Right renal cortex interstitium (tissue), 3 donors: ENCODE measurements around the gene PRAME. TPM values are rescaled to one million over a fixed set of nuclear protein-coding genes. Genes with fewer than 3 reads are reported as not detected.
"Not testable (repeated sequence)": the region's sequence is repeated elsewhere in the genome, so short reads cannot be mapped to it uniquely, and the experiment has no call there.

Source experiments
- DNase-seq, 3 donors: peaks; one replicate each; pipeline ENCODE4 v3.0.0-alpha.2; 2013; ENCODE audit warnings: low read depth in 3 of 3, low spot score in 2 of 3
- polyA plus RNA-seq, 3 donors: library from polyadenylated mRNA; unstranded; fragments of 120-200 nt; gene quantifications; one replicate each; pipeline ENCODE4 v1.2.1, GENCODE V29; 2013; ENCODE audit not compliant: insufficient read length in 3 of 3

PRAME gene
- polyA plus RNA-seq, 3 donors: 0.75 to 1.5 (median 0.94) TPM

DNA sequence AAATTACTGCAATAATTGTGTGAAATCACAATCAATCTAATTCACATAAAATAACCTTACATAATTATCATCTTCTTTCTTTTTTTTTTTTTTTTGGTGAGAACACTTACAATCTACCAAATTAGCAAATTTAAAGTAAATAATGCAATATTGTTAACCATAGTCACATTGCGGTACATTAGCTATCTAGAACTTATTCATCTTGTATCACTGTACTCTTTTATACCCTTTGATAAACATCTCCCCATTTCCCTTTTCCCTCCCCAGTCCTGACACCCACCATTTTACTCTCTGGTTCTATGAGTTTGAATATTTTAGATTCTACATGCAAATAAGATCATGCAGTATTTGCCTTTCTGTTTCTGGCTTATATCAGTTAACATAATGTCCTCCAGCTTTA is 24.0 kb upstream of the PRAME start:
- no peak for DNase-seq

DNA sequence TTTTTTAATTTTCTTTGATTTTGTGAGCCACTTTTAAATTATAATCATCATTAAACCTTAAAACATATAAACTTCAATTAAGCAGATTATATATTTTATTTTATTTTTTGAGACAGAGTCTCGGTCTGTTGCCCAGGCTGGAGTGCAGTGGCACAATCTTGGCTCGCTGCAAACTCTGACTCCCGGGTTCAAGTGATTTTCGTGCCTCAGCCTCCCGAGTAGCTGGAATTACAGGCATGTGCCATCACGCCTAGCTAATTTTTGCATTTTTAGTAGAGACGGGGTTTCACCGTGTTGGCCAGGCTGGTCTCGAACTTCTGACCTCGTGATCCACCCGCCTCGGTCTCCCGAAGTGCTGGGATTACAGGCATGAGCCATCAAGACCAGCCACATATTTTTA is 22.5 kb upstream of the PRAME start:
- DNase-seq: not testable (repeated sequence)

DNA sequence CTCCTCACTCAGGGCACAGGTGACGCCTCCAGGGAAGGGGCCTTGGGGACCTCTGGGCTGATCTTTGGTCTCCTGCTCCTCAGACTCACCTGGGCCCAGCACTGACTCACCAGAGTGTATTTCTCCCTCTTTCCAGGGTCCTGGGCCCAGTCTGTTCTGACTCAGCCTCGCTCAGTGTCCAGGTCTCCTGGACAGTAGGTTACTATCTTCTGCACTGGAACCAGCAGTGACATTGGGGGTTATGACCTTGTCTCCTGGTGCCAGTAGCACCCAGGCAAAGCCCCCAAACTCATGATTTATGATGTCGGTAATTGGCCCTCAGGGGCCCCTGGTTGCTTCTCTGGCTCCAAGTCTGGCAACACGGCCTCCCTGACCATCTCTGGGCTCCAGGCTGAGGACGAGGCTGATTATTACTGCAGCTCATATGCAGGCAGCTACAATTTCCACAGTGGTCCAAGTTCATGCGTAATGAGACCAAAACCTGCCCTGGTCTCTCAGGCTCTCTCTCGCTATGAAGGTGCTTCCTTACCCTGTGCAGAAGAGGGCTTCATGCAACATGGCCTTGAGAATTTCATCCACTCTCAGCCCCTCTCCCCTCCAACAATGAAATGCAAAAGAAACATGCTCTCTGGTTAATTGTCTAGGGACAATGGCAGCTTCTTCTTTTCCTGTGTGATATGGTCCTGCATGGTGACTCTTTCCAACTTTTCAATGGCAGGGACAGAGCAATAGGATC is 21.0 kb upstream of the PRAME start:
- DNase-seq: no peak

DNA sequence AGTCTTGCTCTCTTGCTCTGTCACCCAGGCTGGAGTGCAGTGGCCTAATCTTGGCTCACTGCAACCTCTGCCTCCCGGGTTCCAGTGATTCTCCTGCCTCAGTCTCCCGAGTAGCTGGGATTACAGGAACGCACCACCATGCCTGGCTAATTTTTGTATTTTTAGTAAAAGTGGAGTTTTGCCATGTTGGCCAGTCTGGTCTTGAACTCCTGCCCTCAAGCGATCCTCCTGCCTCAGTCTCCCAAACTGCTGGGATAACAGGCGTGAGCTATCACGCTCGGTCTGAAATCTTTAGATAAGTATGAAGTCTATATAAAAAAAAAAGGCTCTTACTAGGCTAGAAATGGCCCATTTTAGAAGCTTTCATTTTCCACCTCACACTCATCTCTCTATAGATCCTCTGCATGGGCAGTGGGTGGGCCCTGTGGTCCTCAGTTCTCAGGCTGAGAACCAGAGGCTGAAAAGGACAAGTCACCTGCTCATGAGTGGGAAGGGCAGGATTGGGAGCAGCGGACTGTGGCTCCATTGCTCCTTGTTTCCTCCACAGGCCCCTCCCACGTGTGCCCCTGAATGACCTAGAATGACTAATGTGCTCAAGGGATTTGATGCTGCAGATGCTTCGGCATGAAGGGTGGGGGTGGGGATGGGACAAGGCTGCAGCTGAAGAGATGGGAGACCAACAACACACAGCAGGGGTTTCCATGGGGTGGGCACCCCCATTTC is 19.8 kb upstream of the PRAME start:
- DNase-seq: no peak

DNA sequence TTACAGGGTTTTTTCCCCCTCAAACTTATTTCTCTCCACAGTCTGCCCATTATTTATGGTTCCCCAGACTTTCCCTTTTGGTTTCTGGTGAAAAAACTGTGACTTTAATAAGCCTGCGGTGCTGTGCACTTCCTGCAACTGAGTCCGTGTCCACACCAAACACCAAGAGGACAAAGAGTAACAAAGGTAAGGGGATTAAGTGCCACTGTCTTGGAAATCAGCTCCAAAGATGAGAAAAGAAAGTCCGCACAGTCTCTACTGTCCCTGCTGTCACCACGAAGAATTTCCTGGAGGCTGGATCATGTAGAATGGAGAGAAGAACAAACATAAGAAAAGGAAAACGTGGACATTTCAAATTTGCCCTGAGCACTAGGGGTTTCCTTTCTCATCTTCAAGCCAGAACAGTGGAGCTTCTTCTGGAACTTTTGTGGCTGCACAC is 17.9 kb upstream of the PRAME start:
- no peak for DNase-seq

DNA sequence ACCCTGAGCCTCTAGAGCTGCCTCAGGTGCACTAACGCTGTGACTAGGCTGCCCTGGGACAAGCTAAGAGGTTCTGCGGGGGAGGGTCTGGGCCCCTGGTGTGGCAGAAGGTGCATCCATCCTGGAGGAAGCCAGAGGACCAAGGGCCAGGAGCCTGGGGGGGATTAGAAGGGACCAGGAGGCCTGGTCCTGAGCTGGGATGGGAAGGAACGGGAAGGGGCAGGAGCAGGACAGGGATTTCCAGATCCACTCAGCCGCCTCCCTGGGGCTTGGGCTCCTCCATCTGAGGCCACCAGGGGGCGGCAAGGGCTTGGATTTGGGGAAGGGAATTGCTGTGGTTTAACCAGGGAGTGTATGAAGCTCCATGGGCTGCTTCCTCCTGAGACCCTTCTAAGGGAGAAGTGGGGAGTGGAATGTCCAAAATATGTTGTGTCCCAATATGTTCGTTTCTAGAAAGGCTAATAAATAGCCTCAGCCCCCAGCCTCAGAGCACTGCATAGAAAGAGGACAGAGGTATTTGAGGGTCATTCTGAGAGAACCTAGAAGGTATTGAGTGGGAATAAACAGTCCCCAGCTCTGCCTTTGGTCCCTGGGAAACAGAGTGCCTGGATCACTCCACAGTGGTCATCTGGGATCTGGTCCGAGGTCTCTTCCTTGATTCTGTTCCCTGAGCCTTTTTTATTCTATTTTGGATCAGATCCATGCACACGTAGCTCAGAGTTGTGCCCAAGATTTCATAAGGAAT is 17.4 kb upstream of the PRAME start:
- peak in 1 of 3 donors; percentile 23 for DNase-seq

DNA sequence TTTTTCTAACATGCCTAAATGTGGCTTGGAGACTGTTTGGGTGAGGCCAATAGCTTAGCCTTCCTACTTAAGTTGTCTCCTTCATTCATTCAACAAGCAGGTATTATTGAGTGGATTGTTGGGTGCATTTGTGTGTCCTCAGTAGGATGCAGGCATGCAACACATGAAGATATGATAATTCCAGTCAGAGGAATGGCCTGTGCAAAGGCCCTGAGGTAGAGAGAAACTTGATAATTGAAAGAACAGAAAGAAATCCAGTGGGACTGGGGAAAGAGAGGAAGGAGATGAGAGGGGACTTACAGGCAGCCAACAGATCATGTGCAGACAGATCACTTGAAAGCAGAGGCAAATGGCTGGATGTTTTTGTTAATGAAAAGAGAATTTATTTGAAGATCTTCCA is 15.3 kb upstream of the PRAME start:
- no peak for DNase-seq

DNA sequence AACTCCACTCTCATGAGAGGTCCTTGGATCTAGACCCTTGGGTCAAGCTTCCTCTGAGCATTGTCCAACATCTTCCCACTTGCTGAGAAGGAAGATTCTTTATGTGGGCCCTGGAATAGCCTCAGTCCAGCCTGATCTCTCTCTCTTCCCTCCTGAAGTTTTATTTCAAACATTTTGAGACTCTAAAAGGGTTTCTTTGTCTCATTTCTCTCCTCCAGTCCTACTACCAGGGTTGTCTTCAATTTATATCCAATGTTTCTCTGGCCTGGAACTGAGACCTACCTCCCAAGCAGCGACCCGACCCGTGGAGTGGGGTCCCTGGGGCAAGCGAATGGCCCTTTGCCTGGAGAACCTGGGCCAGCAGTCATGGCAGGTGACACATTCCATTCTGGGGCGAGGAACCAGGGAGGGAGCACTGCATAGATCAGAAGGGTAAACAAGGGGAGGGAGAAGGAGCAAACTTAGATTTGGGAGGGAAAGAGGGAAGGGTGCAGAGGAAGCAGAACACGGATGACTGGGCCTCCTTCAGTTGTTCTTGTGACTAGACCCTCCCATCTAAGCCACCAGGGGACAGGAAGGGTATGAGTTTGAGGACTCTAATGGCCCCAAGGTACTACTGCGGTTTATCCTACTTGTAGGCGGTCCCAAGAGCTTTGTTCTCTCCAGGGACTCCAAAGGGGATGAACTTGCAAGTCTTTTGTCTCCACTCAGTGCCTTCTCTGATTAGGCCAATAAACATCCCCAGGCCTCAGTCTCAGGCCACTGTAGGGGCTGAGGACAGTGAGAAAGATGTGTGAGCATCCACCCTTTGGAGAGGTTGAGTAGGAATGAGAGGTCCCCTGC is 14.2 kb upstream of the PRAME start:
- DNase-seq: no peak

DNA sequence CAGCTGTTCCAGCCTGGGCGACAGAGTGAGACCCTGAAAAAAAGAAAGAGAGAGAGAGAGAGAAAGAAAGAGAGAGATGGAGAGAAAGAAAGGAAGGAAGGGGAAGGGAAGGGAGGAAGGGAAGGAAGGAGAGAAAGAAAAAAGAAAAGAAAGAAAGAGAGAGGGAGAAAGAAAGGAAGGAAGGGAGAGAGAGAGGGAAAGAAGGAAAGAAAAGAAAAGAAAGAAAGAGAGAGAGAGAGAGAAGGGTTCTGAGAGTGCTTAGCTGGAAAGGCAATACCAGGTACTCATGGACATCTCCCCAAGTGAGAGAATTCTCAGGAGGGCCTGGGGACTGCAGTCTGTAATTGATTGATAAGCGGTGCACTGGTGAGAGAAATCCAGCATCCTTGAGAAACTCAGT is 12.8 kb upstream of the PRAME start:
- no peak for DNase-seq

DNA sequence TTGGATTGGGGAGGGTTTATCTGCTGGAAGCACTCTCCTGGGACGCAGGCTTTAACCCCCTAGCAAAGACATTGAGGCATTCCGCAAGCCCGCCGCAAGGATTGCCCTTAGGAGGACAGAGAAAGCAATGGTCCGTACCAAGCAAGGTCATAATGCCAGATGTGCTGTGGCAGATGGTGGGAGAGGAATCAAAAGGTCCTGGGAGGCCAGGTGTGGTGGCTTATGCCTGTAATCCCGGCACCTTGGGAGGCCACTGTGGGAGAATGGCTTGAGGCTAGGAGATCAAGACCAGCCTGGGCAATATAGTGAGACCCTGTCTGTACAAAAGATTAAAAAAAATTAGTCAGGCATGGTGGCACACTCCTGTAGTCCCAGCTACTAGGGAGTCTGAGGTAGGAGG is 12.4 kb upstream of the PRAME start:
- no peak for DNase-seq

DNA sequence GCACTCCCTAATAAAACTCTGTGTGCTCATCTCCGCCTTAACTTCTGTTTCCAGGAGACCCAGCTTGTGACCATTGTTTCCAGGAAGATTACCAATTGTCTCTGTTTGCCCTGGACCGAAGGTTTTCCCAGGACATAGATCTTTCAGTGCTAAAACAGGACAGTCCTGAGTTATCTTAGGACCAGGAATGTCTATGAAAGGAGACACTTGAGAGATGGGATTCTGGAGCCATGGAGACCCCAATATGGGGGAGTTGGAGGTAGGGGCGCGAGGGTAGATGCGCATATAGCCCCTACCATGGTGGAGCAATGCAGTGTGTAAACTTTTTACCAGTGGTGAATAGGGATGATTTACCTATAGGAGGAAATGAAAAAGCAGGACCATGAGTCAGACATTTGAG is 10.2 kb upstream of the PRAME start:
- DNase-seq: no peak

DNA sequence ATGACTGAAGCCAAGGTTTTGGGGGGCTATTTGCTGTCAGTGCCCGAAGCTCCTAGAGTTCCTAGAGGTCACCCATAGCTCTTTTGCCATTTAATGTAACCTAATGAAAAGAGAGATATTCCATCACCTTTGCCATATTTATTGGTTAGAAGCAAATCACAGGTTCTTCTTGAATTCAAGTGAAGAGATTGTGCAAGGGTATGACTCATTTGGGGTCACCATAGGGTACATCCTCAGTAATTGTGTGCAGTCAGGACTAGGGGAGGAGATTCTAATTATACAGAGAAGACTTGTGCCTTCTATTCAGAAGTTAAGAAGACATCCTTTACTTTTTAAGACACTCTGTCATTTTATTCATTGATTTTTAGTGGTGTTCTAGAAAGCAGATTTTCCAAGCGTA is 6.9 kb upstream of the PRAME start:
- DNase-seq: no peak

DNA sequence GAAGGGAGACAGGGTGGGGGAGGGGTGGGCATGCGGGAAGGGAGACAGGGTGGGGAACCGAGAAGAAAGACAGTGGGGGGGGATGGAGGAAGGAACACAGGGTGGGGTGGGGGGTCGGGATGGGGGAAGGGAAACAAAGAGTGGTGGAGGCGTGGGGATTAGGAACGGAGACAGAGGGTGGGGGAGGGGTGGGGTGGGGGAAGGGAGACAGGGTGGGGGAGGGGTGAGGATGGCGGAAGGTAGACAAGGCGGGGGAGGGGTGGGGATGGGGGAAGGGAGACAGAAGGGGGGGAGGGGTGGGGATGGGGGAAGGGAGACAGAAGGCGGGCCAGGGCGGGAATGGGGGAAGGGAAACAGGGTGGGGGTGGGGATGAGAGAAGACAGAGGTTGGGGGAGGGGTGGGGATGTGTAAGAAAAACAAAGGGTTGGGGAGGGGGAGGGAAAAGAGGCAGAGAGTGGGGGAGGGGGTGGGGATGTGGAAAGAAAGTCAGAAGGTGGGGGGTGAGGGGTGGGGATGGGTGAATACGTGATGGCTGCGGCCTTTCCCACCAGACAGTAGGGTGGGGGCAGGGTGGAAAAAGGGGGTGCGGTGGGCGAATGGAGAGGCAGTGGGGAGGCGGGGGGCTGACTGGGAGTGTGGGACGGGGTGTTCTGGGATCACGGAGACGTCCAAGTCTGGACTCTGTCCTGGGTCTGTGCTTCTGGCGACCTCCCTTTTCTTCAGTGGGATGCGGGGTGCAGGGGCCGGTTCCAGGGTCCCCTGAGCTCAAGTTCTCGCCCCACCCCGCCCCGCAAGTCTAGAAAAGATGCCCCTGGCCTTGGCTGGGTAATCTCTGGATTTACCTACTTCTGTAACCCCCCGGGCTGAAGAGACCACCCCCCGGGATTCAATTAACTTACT is 744 bp downstream of the PRAME start:
- DNase-seq: no peak

DNA sequence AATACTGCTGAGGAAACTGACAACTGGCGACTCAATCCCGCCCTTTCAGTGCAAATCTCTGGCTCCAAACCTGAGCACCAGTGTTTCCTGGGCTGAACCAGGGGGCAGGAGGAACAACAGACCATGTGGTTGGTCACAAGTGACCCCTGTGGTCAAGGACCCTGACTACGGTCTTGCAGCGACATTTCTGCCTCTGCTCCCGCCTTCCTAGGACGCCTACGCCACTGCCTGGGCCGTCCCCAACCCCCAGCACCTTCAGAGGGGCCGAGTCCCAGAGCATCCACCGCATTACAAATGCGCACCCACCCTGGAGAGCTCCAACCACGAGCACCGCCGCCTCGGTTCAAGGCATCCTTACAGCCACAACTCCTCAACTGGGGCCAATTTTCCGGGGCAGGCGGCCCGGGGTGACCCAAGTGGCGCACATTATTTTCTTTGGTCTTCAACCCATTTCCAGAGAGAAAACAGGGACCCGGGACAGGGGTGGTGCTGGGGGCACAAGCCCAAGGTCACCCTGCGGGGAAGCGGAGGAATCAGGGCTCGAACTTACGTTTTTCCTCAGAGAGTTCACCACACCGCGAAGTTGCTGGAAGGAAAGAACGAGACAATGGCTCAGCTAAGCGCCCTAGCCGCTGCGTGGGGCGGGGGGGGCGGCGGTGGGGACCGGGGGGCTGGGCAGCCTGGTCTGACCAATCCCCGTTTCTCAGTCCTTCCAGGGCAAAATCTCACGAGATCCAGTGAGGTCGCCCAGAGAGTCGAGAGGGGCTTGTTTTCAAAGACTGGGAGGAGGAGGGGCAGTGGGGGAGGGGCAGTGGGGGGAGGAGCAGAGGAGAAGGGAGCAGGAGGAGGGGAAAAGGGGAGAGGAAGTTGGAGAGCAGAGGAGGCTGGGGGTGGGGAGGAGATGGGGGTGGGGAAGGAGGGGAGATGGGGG is 1.8 kb downstream of the PRAME start:
- no peak for DNase-seq

DNA sequence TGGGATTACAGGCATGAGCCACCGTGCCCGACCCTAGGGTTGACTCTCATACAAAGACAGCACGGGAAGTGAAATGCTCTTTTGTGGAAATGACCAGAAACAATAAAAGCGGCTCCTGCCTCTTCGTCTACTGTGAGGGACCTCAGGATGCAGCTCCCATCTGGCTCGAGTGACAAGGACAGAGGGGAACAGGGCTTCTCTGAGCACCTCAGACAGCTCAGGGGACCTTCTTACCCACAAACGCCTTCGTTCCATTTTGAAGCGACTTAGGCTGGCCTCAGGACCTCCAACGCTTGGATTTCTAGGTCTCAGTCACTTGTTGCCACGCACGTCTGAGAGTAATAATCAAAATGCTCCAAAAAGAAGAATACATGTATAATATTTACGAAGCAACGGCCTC is 2.5 kb downstream of the PRAME start:
- no peak for DNase-seq

DNA sequence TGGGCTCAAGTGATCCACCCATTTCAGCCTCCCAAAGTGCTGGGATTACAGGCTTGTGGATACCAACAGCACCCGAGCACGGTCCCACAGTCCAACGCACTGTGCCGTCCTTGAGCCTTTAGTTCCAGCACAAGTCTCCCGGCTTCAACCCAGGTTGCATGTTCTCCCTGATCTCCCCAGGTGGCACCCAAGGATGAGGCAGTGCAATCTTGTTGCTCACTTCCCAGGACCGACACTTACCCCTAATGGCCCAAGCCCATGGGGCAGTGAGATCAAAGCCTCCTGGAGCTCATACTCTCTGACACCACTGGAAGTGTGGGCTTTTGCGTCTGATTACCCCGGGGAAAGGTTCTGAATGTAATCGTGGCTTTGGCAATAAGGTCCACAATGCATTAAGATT is 3.5 kb downstream of the PRAME start:
- no peak for DNase-seq

DNA sequence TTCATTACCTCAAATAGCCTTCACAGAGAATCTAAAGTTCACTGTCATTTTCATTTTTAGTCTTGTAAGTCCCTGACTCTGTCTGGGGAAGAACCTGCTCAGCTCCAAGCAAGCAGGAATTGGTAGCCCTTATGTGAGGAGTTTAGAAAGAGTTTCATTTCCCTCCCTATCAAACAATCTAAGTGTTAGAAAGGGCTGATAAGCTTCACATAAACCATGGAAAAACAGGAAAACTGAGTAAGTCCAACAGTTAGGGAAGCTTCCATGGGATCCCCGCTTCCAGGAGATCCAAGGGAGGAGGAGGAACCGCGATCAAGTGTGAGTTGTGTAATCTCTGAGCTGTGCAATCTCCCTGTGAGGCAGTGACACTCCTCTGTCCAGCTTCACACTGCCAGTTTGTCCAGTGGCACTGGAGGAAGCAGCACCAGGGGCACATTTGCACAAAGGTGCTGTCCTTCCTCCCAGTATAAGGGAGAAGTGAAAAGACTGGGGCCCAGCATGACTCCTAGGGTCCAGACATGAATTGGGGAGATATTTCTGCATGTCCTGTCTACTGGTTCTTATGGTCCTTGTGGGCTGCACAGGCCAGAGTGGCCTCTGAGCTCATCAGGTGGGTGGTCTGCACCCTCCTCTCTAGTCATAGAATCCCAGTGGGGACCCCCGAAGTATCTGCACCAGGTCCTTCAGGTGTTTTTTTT is 4.3 kb downstream of the PRAME start:
- no peak for DNase-seq
